ENCODE data around the gene CPNE5.

DNA sequence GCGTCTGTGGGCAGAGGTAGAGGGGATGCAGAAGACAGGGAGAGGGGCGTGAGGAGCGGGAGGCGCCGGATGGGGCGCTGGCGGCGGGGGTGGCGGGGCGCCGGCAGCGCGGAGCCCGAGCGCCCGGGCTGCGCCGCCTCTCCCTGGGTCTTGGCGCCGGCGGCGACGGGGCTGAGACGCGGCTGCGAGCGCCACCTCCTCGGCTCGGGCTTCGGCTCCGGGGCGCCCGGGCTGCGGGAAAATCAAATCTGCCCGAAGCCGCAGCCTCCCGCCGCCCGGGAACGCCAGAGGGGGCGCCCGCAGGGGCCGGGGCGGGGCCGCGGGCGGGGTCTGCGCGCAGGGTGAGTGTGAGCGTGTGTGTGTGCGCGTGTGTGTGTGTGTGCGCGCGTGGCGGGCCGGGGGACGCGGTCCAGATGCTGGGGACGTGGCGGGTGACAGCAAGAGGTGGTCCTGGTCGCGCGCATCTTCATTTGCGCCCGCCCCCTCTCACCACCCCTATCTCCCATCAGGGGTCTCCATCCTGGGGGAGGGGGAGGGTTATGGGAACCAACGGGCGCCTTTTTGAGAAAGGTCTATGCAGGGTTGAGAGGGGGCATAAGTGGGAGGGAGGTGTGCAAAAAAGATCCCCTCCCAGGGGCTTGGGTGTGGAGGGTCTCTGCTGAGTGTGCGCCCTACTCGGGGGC is 646 bp upstream of the CPNE5 start:
- 0 out of 2 replicates have a peak, but pooled peaks have one; percentile 10 for TF ChIP-seq CTCF (IDR thresholded peaks at IDR 0.05; ENCODE audit: low read length)
- no peak for TF ChIP-seq EZH2 (optimal IDR thresholded peaks at IDR 0.05; ENCODE audit: low read depth, low read length)

All from MM.1S (cell line).